Measurements from ENCODE around the gene ZSWIM9.
A peak's percentile ranks its signal among the peaks of the same experiment; 100 is the strongest.

ZSWIM9 gene

GRCh38 chr19:48175578-48175977 lies 5.1 kb downstream of the ZSWIM9 start:
- DNase-seq = no peak

GRCh38 chr19:48176226-48176625 lies 5.7 kb downstream of the ZSWIM9 start:
- DNase-seq = no peak

GRCh38 chr19:48181505-48181904 lies 11.0 kb downstream of the ZSWIM9 start:
- DNase-seq = no peak

GRCh38 chr19:48182434-48182833 lies 12.0 kb downstream of the ZSWIM9 start:
- DNase-seq = no peak

GRCh38 chr19:48183356-48183755 lies 12.9 kb downstream of the ZSWIM9 start:
- DNase-seq = no peak

GRCh38 chr19:48186015-48186414 lies 15.5 kb downstream of the ZSWIM9 start:
- DNase-seq = no peak

GRCh38 chr19:48186541-48186991 lies 16.1 kb downstream of the ZSWIM9 start:
- no peak for DNase-seq

GRCh38 chr19:48190288-48190884 lies 19.9 kb downstream of the ZSWIM9 start:
- DNase-seq = peak; percentile 61

- DNase-seq = no peak
Observed at GRCh38 chr19:48190885-48191284, 20.4 kb downstream of the ZSWIM9 start.

GRCh38 chr19:48192750-48193149 lies 22.3 kb downstream of the ZSWIM9 start:
- no peak for DNase-seq

GRCh38 chr19:48194041-48194843 lies 23.8 kb downstream of the ZSWIM9 start:
- peak; percentile 13 for DNase-seq

GRCh38 chr19:48194844-48195830 lies 24.7 kb downstream of the ZSWIM9 start:
- no peak for DNase-seq

GRCh38 chr19:48196321-48196763 lies 25.9 kb downstream of the ZSWIM9 start:
- DNase-seq = no peak

GRCh38 chr19:48196933-48197665 lies 26.6 kb downstream of the ZSWIM9 start:
- no peak for DNase-seq

- DNase-seq = no peak
Observed at GRCh38 chr19:48203222-48203793, 32.8 kb downstream of the ZSWIM9 start.

- DNase-seq = peak; percentile 87
Observed at GRCh38 chr19:48203794-48204628, 33.5 kb downstream of the ZSWIM9 start.

- DNase-seq = no peak
Observed at GRCh38 chr19:48206397-48207093, 36.1 kb downstream of the ZSWIM9 start.

GRCh38 chr19:48210005-48210404 lies 39.5 kb downstream of the ZSWIM9 start:
- no peak for DNase-seq

- no peak for DNase-seq
Observed at GRCh38 chr19:48213959-48214358, 43.5 kb downstream of the ZSWIM9 start.

GRCh38 chr19:48216933-48217332 lies 46.5 kb downstream of the ZSWIM9 start:
- no peak for DNase-seq
